ENCODE measurements around the gene HMGB4. TPM values are rescaled to one million over a fixed set of nuclear protein-coding genes. Genes with fewer than 3 reads are reported as not detected.

HMGB4 gene
- polyA plus RNA-seq, 2 of the 4 experiments (the other 2 are of a cell fraction), result not detected

GRCh38 chr1:33819290-33819912 is 44.5 kb upstream of the HMGB4 start:
- H3K27ac ChIP-seq, result no peak overlapping the region
- CTCF ChIA-PET, result no interaction called here
- TF ChIP-seq NFE2L2 (conservative IDR thresholded peaks at IDR 0.05; ENCODE audit: low read length), result no peak
- no peak for TF ChIP-seq HES2 (IDR thresholded peaks at IDR 0.05)
- TF ChIP-seq JUN (IDR thresholded peaks at IDR 0.05), result no peak
- TF ChIP-seq REST (IDR thresholded peaks at IDR 0.05), result no peak
- TF ChIP-seq EP300 (IDR thresholded peaks at IDR 0.05), result no peak
- no peak for TF ChIP-seq BCL3 (IDR thresholded peaks at IDR 0.05)
- no peak for TF ChIP-seq CBX8 (IDR thresholded peaks at IDR 0.05)
- TF ChIP-seq HDAC2 (IDR thresholded peaks at IDR 0.05), result no peak
- TF ChIP-seq POLR2AphosphoS2 (conservative IDR thresholded peaks at IDR 0.05; ENCODE audit: low read length), result no peak
- no peak for TF ChIP-seq HOXB13 (CRISPR knock-in tag; IDR thresholded peaks at IDR 0.05; ENCODE audit: low read depth)
- TF ChIP-seq CBX2 (IDR thresholded peaks at IDR 0.05; ENCODE audit: borderline replicate concordance, low read depth), result no peak
- 12% methylated on average over 6 of the region's 10 CpGs for WGBS (ENCODE audit: missing lambda C conversion rate)
- H3K9me3 ChIP-seq, result no peaks in the 10 kb centered on the region
- no peaks in the 10 kb centered on the region for H3K4me1 ChIP-seq
- ATAC-seq (no peak), DNase-seq (ENCODE audit: low read depth in 1 of 2, low spot score in 1 of 2) (no peak), FAIRE-seq (no peak)
- H3K4me3 ChIP-seq, result no peak overlapping the region
- H3K4me2 ChIP-seq, result no peak overlapping the region
- POLR2A ChIA-PET, result no interaction called here

GRCh38 chr1:33819913-33820311 is 44.0 kb upstream of the HMGB4 start:
- no peak overlapping the region for H3K4me2 ChIP-seq
- ChIA-PET POLR2A (no interaction called here), CTCF (no interaction called here)
- DNase-seq (ENCODE audit: low read depth in 1 of 2, low spot score in 1 of 2) (no peak), FAIRE-seq (no peak), ATAC-seq (no peak)
- H3K4me3 ChIP-seq, result no peak overlapping the region
- TF ChIP-seq MYC (IDR thresholded peaks at IDR 0.05; ENCODE audit: borderline replicate concordance, low read length) (no peak), BCL3 (IDR thresholded peaks at IDR 0.05) (no peak), HOXA7 (CRISPR knock-in tag; IDR thresholded peaks at IDR 0.05) (no peak), POLR2A (IDR thresholded peaks at IDR 0.05; ENCODE audit: low read length) (no peak), FOSL2 (IDR thresholded peaks at IDR 0.05) (no peak), FOSL2 (CRISPR knock-in tag; IDR thresholded peaks at IDR 0.05) (no peak), PBX3 (IDR thresholded peaks at IDR 0.05) (no peak), EP300 (IDR thresholded peaks at IDR 0.05) (no peak), HES2 (IDR thresholded peaks at IDR 0.05) (no peak)
- H3K27ac ChIP-seq, result no peak overlapping the region
- H3K4me1 ChIP-seq, result no peaks in the 10 kb centered on the region
- H3K9me3 ChIP-seq, result no peaks in the 10 kb centered on the region
- WGBS (ENCODE audit: missing lambda C conversion rate), result 29% methylated on average over 7 of the region's 7 CpGs

Measured in A549 (cell line).